Loucy (cell line): ENCODE measurements around the gene RPS6KA2.

Source experiments
- H2AFZ ChIP-seq: fragments of 200-600 bp; sonication (generic); 2 replicates; pipeline ENCODE4 v1.6.0; 2016; ENCODE audit warnings: antibody characterized with exemption, mild to moderate bottlenecking, low read length, moderate library complexity
- H3F3A ChIP-seq: fragments of 200-600 bp; 2 replicates; pipeline ENCODE4 v1.6.0; 2016; ENCODE audit warnings: antibody characterized with exemption, low read depth, mild to moderate bottlenecking
- H3K27me3 ChIP-seq: fragments of 200-600 bp; sonication (generic); 2 replicates; pipeline ENCODE4 v1.6.1; 2014; ENCODE audit warnings: low read length, mild to moderate bottlenecking; ENCODE audit not compliant: insufficient read depth, poor library complexity, severe bottlenecking
- H3K36me3 ChIP-seq: fragments of 200-600 bp; sonication (generic); 2 replicates; pipeline ENCODE4 v1.6.1; 2016; ENCODE audit warnings: low read length; ENCODE audit not compliant: insufficient read depth
- H3K4me1 ChIP-seq: fragments of 200-600 bp; sonication (generic); 2 replicates; pipeline ENCODE4 v1.5.1; 2014; ENCODE audit warnings: low read length, mild to moderate bottlenecking; ENCODE audit not compliant: insufficient read depth, poor library complexity, severe bottlenecking
- H3K4me2 ChIP-seq: fragments of 200-600 bp; sonication (generic); 2 replicates; pipeline ENCODE4 v1.6.0; 2014; ENCODE audit warnings: antibody characterized with exemption, low read length, low read depth, mild to moderate bottlenecking; ENCODE audit not compliant: poor library complexity, severe bottlenecking
- H3K4me3 ChIP-seq: fragments of 200-600 bp; sonication (generic); 2 replicates; pipeline ENCODE4 v1.5.1; 2014; ENCODE audit warnings: low read length, mild to moderate bottlenecking, mixed read lengths; ENCODE audit not compliant: poor library complexity, severe bottlenecking
- H3K79me2 ChIP-seq: fragments of 200-600 bp; sonication (generic); 2 replicates; pipeline ENCODE4 v1.6.1; 2014; ENCODE audit warnings: low read length; ENCODE audit not compliant: insufficient read depth
- H3K9ac ChIP-seq: fragments of 200-600 bp; sonication (generic); 2 replicates; pipeline ENCODE4 v1.6.0; 2014; ENCODE audit warnings: mild to moderate bottlenecking, low read depth, low read length, moderate library complexity; ENCODE audit not compliant: poor library complexity, severe bottlenecking
- H3K9me2 ChIP-seq: fragments of 200-600 bp; sonication (generic); replicated peaks from 2 replicates; pipeline ENCODE4 v1.6.1; 2016; ENCODE audit warnings: low read depth, low read length, mixed read lengths
- H3K9me3 ChIP-seq: fragments of 200-600 bp; sonication (generic); 2 replicates; pipeline ENCODE4 v1.6.1; 2014; ENCODE audit warnings: mild to moderate bottlenecking, antibody characterized with exemption, low read length, low read depth; ENCODE audit not compliant: insufficient read depth
- H4K20me1 ChIP-seq: fragments of 200-600 bp; sonication (generic); 2 replicates; pipeline ENCODE4 v1.6.0; 2014; ENCODE audit warnings: antibody characterized with exemption, low read length, mild to moderate bottlenecking; ENCODE audit not compliant: insufficient read depth, poor library complexity, severe bottlenecking
- CTCF ChIP-seq: fragments of 200-600 bp; sonication (generic); conservative IDR thresholded peaks from 2 replicates; pipeline ENCODE4 v1.5.1; 2014; ENCODE audit warnings: mild to moderate bottlenecking, antibody characterized with exemption, low read length
- EZH2phosphoT487 ChIP-seq: fragments of 200-600 bp; IDR thresholded peaks from 2 replicates; pipeline ENCODE4 v1.6.1; 2018; ENCODE audit warnings: antibody characterized with exemption, mild to moderate bottlenecking, moderate library complexity, borderline replicate concordance

RPS6KA2 gene

GRCh38 chr6:166559211-166559610, 67.8 kb downstream of the RPS6KA2 start:
- H4K20me1 ChIP-seq = no peaks in the 10 kb centered on the region
- no peaks in the 10 kb centered on the region for H3K79me2 ChIP-seq
- no peaks in the 10 kb centered on the region for H3K9me3 ChIP-seq
- peaks cover 11% of the 10 kb centered on the region for H3K4me1 ChIP-seq
- no peak overlapping the region for H3K4me2 ChIP-seq
- H3K9me2 ChIP-seq = no peaks in the 10 kb centered on the region
- no peak overlapping the region for H2AFZ ChIP-seq
- no peaks in the 10 kb centered on the region for H3F3A ChIP-seq
- H3K36me3 ChIP-seq = no peaks in the 10 kb centered on the region
- TF ChIP-seq CTCF (no peak), EZH2phosphoT487 (no peak)
- H3K9ac ChIP-seq = no peak overlapping the region
- H3K27me3 ChIP-seq = no peaks in the 10 kb centered on the region
- no peak overlapping the region for H3K4me3 ChIP-seq

GRCh38 chr6:166558156-166559005, 68.7 kb downstream of the RPS6KA2 start:
- Histone ChIP-seq H3K4me1 (peaks cover 11% of the 10 kb centered on the region), H3K4me2 (no peak overlapping the region), H3K9me3 (no peaks in the 10 kb centered on the region), H3K27me3 (no peaks in the 10 kb centered on the region), H3K36me3 (no peaks in the 10 kb centered on the region), H3K4me3 (no peak overlapping the region), H3K9me2 (no peaks in the 10 kb centered on the region), H2AFZ (no peak overlapping the region), H3F3A (no peaks in the 10 kb centered on the region), H3K79me2 (no peaks in the 10 kb centered on the region), H3K9ac (no peak overlapping the region), H4K20me1 (no peaks in the 10 kb centered on the region)
- TF ChIP-seq EZH2phosphoT487 (no peak), CTCF (no peak)

GRCh38 chr6:166556863-166557322, 70.2 kb downstream of the RPS6KA2 start:
- H3F3A ChIP-seq = no peaks in the 10 kb centered on the region
- no peak overlapping the region for H3K4me3 ChIP-seq
- H3K9me2 ChIP-seq = no peaks in the 10 kb centered on the region
- H4K20me1 ChIP-seq = no peaks in the 10 kb centered on the region
- H3K4me2 ChIP-seq = no peak overlapping the region
- no peaks in the 10 kb centered on the region for H3K79me2 ChIP-seq
- no peak for TF ChIP-seq EZH2phosphoT487
- TF ChIP-seq CTCF = no peak
- no peak overlapping the region for H3K9ac ChIP-seq
- H3K27me3 ChIP-seq = no peaks in the 10 kb centered on the region
- H3K9me3 ChIP-seq = no peaks in the 10 kb centered on the region
- H3K36me3 ChIP-seq = no peaks in the 10 kb centered on the region
- H3K4me1 ChIP-seq = peaks cover 14% of the 10 kb centered on the region
- H2AFZ ChIP-seq = no peak overlapping the region
